Fibroblast of lung (primary cell): ENCODE data around the gene PPP4R2. TPM values are rescaled to one million over a fixed set of nuclear protein-coding genes. Genes with fewer than 3 reads are reported as not detected.

Experiments used
- DNase-seq, 2 donors: peaks; one replicate each; pipeline versions ENCODE4 v3.0.0 to v3.0.0-alpha.2; 2010; ENCODE audit warnings: low read depth in 2 of 2
- H2AFZ ChIP-seq: 2 replicates; pipeline ENCODE4 v1.5.1; 2012; ENCODE audit warnings: low read length, control low read depth, inconsistent platforms
- H3K27ac ChIP-seq: 2 replicates; pipeline ENCODE4 v1.5.1; 2011; ENCODE audit warnings: low read length, control low read depth; ENCODE audit not compliant: insufficient read depth
- H3K27me3 ChIP-seq: 2 replicates; pipeline ENCODE4 v1.5.1; 2011; ENCODE audit warnings: mild to moderate bottlenecking, low read length; ENCODE audit not compliant: control insufficient read depth, insufficient read depth
- H3K36me3 ChIP-seq: 2 replicates; pipeline ENCODE4 v1.5.1; 2011; ENCODE audit warnings: low read length; ENCODE audit not compliant: control insufficient read depth, insufficient read depth
- H3K4me1 ChIP-seq: 2 replicates; pipeline ENCODE4 v1.5.1; 2011; ENCODE audit warnings: low read length; ENCODE audit not compliant: control insufficient read depth, insufficient read depth; ENCODE audit errors: extremely low read depth
- H3K4me2 ChIP-seq: 2 replicates; pipeline ENCODE4 v1.5.1; 2011; ENCODE audit warnings: low read length, control low read depth; ENCODE audit not compliant: insufficient read depth; ENCODE audit errors: extremely low read depth
- H3K4me3 ChIP-seq, 4 experiments: fragments of 200-600 bp in 1 of 4; sonication (generic) in 1 of 4; replicated peaks in 1 of 4; 2 replicates each; pipeline ENCODE4 v1.5.1; 2011 to 2016; ENCODE audit warnings: low read length in 4 of 4, low read depth in 3 of 4, mild to moderate bottlenecking in 3 of 4, control low read depth in 2 of 4, inconsistent platforms in 1 of 4, mixed read lengths in 1 of 4; ENCODE audit not compliant: insufficient read depth in 1 of 4; ENCODE audit errors: control extremely low read depth in 1 of 4
- H3K79me2 ChIP-seq: 2 replicates; pipeline ENCODE4 v1.5.1; 2012; ENCODE audit warnings: mild to moderate bottlenecking, low read length, inconsistent platforms; ENCODE audit not compliant: control insufficient read depth, insufficient read depth
- H3K9ac ChIP-seq: 2 replicates; pipeline ENCODE4 v1.5.1; 2011; ENCODE audit warnings: mild to moderate bottlenecking, low read length, control low read depth; ENCODE audit not compliant: insufficient read depth
- H3K9me3 ChIP-seq: 2 replicates; pipeline ENCODE4 v1.5.1; 2012; ENCODE audit warnings: low read depth, low read length; ENCODE audit not compliant: control insufficient read depth, insufficient read depth
- H4K20me1 ChIP-seq: 2 replicates; pipeline ENCODE4 v1.5.1; 2011; ENCODE audit warnings: low read length; ENCODE audit not compliant: control insufficient read depth, insufficient read depth; ENCODE audit errors: extremely low read depth
- CTCF ChIP-seq, 2 donors: IDR thresholded peaks in 1 of 2; conservative IDR thresholded peaks in 1 of 2; 1 replicate in 1 of 2; 2 replicates in 1 of 2; pipeline ENCODE4 v1.5.1; 2011 to 2012; ENCODE audit warnings: low read length in 2 of 2, control low read depth in 1 of 2, inconsistent platforms in 1 of 2, low read depth in 1 of 2, mild to moderate bottlenecking in 1 of 2
- EZH2 ChIP-seq: IDR thresholded peaks from 2 replicates; pipeline ENCODE4 v1.5.1; 2012; ENCODE audit warnings: low read length, control low read depth, mild to moderate bottlenecking; ENCODE audit errors: missing control alignments
- polyA plus RNA-seq, 2 donors: library from polyadenylated mRNA; depleted of rRNA in 1 of 2; stranded (reverse) in 1 of 2; unstranded in 1 of 2; fragments of >200 nt; gene quantifications; 2 replicates each; pipeline ENCODE4 v1.2.1, GENCODE V29; 2011 to 2012; ENCODE audit warnings: missing spikeins in 1 of 2
- total RNA-seq: library from RNA; depleted of rRNA; stranded (reverse); fragments of >200 nt; gene quantifications from 2 replicates; pipeline ENCODE4 v1.2.1, GENCODE V29; 2014

PPP4R2 gene
- total and polyA plus RNA-seq, 2 donors (not counting 1 experiment from before 2014, with no cell fraction given), result 35.5 to 65.6 TPM

DNA sequence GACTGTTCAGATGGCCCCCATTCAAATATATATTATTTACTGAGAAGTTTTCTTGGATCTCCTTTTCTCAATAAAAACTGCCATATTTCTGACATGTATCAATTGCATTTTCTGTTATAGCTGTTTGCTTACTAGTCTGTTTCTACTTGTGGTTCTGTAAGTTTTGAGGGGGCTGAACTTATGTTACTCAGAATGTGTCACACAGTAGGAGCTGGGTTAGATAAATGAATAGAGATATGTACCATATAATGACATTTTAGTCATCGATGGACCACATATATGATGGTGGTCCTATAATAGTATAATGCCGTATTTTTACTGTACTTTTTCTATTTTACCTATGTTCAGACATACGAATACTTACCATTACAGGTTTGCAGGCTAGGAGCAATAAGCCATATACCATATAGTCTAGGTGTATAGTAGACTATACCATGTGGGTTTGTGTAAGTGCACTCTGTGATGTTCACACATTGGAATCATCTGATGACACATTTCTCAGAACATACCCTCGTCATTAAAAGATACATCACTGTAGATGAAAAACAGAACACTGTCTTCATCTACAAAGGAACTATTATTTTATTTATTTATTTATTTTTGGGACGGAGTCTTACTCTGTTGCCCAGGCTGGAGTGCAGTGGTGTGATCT, 22.3 kb downstream of the PPP4R2 start:
- no peak for DNase-seq

DNA sequence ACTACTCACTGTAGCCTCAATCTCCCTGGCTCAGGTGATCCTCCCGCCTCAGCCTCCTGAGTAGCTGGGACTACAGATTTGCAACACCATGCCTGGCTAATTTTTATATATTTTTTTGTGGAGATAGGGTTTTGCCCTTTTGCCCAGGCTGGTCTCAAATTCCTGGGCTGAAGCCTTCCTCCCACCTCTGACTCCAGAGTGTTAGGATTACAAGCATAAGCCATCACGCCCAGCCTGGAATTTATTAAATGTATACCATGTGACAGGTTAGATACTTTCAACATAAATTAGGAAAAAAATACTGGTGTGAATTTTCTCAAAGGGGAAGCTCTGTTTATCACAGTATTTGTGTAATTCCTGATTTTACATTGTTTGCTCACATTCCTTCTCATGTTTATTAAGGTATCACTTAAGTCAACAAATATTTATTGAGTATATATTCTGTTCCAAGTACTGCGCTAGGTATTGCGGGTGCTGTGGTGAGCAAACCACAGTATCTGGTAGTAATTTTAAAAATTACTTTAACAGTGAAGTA, 24.8 kb downstream of the PPP4R2 start:
- no peak for TF ChIP-seq CTCF (conservative IDR thresholded peaks at IDR 0.05 in 1 of 2, IDR thresholded peaks at IDR 0.05 in 1 of 2; ENCODE audit: low read depth in 1 of 2, low read length in 2 of 2)
- no peak for TF ChIP-seq EZH2
- H3K27me3 ChIP-seq, result no peaks in the 10 kb centered on the region
- H3K4me3 ChIP-seq, result no peak overlapping the region
- H2AFZ ChIP-seq, result no peak overlapping the region
- no peak for DNase-seq
- no peaks in the 10 kb centered on the region for H3K9me3 ChIP-seq
- no peak overlapping the region for H3K27ac ChIP-seq
- H3K36me3 ChIP-seq, result no peaks in the 10 kb centered on the region
- H3K79me2 ChIP-seq, result peaks cover 94% of the 10 kb centered on the region
- no peaks in the 10 kb centered on the region for H4K20me1 ChIP-seq
- no peak overlapping the region for H3K4me2 ChIP-seq
- H3K4me1 ChIP-seq, result no peaks in the 10 kb centered on the region
- no peak overlapping the region for H3K9ac ChIP-seq

More for the DNA sequence above, 22.3 kb downstream of the PPP4R2 start:
- Histone ChIP-seq H3K9ac (no peak overlapping the region), H3K4me1 (no peaks in the 10 kb centered on the region), H2AFZ (no peak overlapping the region), H3K4me2 (no peak overlapping the region), H4K20me1 (no peaks in the 10 kb centered on the region), H3K79me2 (peaks cover 95% of the 10 kb centered on the region), H3K27ac (no peak overlapping the region), H3K36me3 (no peaks in the 10 kb centered on the region), H3K9me3 (no peaks in the 10 kb centered on the region), H3K27me3 (no peaks in the 10 kb centered on the region), H3K4me3 (no peak overlapping the region)
- TF ChIP-seq EZH2, result no peak
- TF ChIP-seq CTCF (conservative IDR thresholded peaks at IDR 0.05 in 1 of 2, IDR thresholded peaks at IDR 0.05 in 1 of 2; ENCODE audit: low read depth in 1 of 2, low read length in 2 of 2), result no peak

DNA sequence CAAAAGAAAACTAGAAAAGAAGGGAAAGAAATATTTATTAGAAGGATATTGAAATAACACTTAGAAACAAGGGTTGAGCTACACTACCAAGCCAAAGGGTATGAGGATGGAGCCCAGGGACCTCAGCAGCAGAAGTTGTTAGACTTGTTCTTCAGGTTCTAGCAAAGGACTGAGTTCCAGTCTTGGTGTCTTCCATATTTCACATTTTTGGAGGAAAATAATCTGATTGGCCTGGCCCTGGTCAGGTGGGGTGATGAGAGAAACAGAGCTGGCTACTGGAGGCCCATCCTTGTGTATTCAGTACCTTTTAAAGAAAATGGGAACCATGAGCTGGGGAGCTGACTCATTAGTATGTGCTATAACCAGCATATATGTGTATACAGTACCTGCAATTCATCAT, 28.2 kb downstream of the PPP4R2 start:
- H3K27me3 ChIP-seq, result no peaks in the 10 kb centered on the region
- DNase-seq, result no peak
- H2AFZ ChIP-seq, result no peak overlapping the region
- H3K9me3 ChIP-seq, result no peaks in the 10 kb centered on the region
- TF ChIP-seq CTCF (conservative IDR thresholded peaks at IDR 0.05 in 1 of 2, IDR thresholded peaks at IDR 0.05 in 1 of 2; ENCODE audit: low read depth in 1 of 2, low read length in 2 of 2) (no peak), EZH2 (no peak)
- no peak overlapping the region for H3K4me3 ChIP-seq
- H3K9ac ChIP-seq, result no peak overlapping the region
- H3K36me3 ChIP-seq, result no peaks in the 10 kb centered on the region
- peaks cover 91% of the 10 kb centered on the region for H3K79me2 ChIP-seq
- no peak overlapping the region for H3K27ac ChIP-seq
- no peak overlapping the region for H3K4me2 ChIP-seq
- no peaks in the 10 kb centered on the region for H4K20me1 ChIP-seq
- peaks cover 6% of the 10 kb centered on the region for H3K4me1 ChIP-seq
